GM19239 (cell line): ENCODE measurements around the gene COX10.
"Not testable (repeated sequence)": the region's sequence is repeated elsewhere in the genome, so short reads cannot be mapped to it uniquely, and the experiment has no call there.

Experiments used
- DNase-seq: peaks from one replicate; pipeline ENCODE4 v3.0.0; 2011; ENCODE audit warnings: low spot score; ENCODE audit not compliant: insufficient read length
- FAIRE-seq: peaks from 2 replicates; lab custom pipeline; 2011; peaks lifted over from hg19 to GRCh38; lab: Jason Lieb, UNC

The COX10 gene

DNA sequence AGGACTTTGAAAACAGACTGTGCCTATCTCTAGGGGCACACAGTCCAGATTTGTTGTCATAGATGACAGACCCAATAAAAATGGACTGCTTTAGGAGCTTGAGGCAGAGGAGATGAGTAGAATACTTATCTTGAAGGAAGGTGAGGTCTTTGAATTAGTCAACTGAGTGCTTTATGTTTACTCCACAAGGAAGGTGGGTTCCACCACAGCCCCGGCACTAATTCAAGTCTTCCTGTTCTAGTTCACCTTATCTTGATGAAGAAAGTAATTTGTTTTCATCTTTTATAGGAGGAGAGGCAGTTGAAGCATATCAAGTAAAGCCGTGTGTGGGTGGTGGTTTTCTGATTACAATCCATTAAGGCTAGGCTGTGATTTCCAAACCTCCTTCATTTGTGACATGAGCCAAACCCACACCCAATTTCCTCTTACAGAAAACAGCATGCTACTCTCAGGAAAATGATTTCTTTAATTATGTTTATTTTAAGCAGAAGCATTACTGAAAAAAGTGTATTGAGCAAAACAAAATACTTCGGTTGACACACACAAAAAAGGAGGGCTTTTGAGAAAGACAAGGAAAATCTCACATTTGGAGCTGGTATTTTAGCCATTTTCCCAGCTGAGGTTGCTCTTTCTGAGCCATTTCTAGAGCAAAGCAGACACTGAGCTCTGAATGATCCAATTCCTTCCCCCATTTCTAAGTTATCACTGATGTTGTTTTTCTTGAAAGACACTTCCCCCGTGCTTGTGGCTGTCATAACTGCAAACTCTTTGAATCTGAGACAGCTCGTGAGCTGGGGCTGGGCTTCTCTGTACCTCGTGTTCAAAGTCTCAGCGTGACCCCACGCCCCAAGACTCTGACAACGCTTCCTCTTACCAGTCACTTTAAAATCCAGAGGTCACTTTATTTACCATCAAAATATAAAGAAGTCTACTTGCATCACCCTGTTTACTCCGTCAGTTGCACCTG is 132.0 kb downstream of the COX10 start:
- no peak for FAIRE-seq
- DNase-seq: no peak

DNA sequence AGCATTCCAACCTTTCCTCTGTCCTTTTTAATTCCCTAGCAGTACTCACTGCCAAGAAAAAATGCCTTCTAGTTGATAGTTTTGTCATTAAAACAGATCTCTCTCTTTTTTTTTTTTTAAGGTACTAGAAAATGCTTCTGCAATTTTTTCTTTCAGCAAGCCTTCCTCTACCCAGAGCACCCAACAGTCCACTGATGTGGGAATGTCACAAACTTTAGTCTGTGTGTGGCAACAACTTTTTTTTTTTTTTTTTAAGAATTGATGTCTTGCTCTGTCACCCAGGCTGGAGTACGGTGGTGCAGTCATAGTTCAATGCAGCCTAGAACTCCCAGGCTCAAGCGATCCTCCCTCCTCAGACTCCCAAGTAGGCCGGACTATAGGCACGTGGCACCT is 132.7 kb downstream of the COX10 start:
- FAIRE-seq (no peak), DNase-seq (no peak)

DNA sequence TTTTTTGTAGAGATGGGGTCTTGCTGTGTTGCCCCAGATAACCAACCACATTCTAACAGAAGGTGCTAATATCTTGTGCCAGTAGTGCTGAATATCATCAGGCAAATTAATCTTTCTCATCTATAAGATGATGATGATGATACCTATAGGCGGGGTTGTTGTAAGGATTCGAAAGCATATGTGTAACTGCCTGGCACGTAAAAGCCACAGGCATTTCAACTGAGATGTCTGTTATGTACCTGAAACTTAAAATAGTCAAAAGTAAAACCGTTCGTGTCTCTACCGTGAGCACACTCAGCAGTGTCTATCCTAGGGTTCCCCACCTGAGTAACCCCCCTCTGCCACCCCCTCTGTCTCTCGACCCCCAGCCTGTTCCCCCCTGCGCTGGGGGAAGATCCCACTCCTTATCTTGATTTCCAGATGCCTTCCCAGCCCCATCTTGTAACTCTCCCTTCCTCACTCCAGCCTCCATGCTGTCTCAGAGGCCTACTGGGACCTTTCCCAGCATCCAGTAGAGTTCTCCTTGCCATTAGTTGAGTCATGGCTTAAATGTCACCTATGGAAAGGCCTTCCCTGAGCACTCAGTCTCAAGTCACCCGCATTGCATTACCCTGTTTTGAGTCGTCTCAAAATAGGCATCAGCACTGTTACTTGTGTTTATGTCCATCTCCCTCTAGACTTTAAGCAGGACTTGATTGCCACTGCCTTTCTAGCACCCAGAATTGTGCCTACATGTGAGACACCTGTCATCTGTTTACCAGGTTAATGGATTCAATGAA is 133.3 kb downstream of the COX10 start:
- FAIRE-seq (no peak), DNase-seq (no peak)

DNA sequence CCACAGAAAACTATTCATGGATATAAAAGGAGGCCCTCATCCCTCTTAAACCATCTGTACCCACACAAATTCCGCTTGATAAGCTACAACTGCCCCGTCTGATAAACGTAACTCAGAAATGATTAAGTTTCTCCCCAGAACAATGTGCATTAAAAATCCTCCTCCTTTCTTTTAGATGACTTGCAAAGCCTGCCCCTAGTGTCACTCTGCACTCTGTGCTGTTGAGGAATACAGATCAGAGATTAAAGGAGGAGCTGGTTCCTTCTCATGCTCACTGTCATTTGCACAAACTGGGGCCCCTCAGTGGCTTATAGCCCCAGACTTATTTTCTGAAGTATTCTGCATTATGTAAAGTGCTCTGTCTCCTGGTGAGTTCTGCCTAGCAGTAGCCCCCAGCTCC is 134.1 kb downstream of the COX10 start:
- FAIRE-seq (no peak), DNase-seq (no peak)

DNA sequence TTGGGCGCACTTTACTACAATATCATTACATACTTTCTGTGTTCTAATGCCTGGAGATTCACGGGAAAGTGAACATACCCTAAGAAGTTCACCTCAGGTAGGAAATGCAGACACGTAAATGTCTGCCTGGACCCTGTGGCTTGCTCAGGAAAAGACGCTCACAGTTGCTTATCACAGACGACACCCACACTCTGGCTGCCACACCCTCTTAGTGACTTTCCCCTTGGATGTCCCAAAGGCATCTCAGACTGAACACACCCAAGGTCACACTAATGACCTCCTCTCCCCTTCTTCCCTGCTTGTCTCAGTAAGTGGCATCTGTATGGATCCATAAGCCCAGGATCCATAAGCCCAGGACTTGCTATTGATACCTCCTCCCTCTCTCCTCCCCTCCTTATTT is 134.8 kb downstream of the COX10 start:
- FAIRE-seq (no peak), DNase-seq (no peak)

DNA sequence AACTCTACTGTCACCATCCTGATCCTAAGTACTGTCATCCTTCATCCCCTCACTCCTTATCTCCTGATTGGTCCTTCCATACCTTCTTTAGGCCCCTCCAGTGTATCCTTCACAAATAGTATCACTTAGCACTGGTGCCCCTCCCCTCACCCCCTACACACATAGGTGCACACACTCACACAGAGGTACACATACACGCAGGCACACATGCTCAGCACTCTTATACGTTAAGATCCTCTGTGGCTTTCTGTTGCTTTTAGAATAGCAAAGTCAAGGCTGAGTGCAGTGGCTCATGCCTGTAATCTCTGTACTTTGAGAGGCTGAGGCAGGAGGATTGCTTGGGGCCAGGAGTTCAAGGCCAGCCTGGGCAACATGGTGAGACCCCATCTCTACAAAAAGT is 135.2 kb downstream of the COX10 start:
- no peak for FAIRE-seq
- DNase-seq: no peak

DNA sequence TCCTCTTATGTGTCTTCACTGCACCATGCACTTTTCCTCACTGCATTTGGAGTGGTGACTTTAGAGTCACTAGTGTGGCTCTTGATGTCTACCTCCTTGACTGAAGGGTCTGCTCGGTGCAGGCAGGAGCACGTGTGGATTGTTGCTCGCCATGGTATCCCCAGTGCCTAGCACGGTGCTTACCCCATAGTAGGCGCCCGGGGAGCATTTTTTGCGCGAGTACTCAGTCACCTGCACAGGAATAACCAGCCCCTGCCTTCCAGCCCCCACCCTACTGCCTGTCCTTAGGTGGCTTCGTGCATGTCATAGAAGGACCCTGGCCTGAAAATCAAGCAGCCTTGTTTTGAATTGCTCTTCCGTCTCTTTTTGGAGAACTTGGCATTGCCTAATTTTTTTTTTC is 136.1 kb downstream of the COX10 start:
- DNase-seq (no peak), FAIRE-seq (no peak)

DNA sequence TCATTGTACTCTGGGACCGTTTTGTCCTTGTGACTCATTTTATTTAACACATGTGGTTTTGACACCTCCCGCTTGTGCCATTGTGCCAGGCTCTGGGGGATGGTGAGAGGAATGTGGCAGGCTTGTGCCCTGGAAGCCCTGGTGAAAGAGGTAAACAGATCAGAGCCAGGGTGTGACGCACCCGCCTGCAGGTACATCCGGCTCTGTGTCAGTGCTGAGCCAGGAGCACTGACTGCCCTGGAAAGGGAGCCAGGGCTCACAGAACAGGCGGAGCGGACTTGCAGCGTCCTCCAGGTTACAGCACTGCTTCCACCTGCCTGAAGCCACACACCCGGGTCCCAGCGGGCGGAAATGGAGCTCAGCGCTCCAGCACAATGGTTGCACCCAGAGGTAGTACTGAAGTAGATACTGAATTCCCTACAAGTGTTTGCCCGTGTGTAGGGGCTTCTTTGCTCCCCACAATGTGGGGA is 136.7 kb downstream of the COX10 start:
- no peak for DNase-seq
- FAIRE-seq: no peak

DNA sequence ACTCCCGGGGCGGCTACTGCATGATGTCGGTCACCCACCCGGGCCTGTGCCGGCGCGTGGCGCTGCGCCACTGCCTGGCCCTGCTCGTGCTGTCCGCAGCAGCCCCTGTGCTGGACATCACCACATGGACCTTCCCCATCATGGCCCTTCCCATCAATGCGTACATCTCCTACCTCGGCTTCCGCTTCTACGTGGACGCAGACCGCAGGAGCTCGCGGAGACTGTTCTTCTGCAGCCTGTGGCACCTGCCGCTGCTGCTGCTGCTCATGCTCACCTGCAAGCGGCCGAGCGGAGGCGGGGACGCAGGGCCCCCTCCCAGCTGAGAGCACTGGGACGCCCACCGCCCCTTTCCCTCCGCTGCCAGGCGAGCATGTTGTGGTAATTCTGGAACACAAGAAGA is 137.6 kb downstream of the COX10 start:
- DNase-seq (no peak), FAIRE-seq (no peak)

DNA sequence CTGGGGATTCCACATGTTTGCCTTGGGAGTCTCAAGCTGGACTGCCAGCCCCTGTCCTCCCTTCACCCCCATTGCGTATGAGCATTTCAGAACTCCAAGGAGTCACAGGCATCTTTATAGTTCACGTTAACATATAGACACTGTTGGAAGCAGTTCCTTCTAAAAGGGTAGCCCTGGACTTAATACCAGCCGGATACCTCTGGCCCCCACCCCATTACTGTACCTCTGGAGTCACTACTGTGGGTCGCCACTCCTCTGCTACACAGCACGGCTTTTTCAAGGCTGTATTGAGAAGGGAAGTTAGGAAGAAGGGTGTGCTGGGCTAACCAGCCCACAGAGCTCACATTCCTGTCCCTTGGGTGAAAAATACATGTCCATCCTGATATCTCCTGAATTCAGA is 138.5 kb downstream of the COX10 start:
- FAIRE-seq (no peak), DNase-seq (no peak)

DNA sequence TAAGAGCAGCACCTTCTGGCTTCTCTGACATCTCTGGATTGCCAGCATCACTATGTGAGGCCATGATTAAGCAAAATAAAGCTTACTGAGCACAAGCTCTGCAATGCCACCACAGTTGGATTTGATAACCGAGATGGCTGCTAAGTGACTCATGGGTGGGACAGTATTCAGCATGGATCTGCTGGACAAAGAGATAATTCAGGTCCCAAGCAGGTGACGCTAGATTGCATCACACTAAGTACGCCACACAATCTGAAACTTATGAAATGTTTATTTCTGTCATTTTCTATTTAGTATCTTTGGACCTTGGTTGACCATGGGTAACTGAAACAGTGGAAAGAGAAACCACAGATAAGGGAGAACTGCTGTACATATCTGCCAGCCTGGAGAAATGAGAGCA is 139.9 kb downstream of the COX10 start:
- DNase-seq (no peak), FAIRE-seq (no peak)

DNA sequence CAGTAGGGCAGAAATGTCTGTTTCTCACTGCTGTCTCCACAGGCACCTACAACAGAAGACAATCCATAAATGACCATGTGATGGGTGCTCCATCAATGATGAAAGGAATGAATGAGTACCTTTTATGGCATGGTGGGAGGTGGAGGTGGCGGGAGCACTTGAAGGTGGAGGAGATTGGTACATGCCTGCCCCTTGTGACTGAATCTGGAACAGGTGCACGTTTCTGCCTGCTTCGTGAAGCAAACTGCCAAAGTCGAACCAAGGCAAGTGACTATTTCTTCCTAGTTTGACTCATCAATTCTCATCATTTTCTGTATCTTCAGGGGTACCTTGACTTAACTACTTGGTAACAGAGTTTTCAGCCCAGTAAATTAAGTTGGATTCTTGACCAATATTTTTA is 141.9 kb downstream of the COX10 start:
- DNase-seq (no peak), FAIRE-seq (no peak)

DNA sequence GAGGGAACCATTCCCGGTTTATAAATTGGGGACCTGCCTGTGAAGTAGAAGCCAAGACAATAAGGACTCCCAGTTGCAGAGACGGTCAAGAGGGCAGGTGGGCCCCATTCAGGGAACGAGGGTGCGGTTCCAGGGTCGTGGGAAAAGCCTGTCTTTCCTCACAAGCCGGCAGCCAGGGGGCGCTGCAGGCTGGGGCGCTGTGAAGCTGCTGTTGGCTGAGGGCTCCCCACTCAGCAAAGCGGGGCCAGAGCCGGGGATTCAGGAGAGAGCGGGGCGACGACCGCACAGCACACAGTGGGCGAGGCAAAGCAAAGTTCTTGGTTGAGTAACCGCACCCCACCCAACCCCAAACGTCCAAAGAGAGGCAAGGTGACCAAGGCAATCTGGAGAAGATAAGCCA is 142.5 kb downstream of the COX10 start:
- peak; percentile 23 for DNase-seq
- no peak for FAIRE-seq

DNA sequence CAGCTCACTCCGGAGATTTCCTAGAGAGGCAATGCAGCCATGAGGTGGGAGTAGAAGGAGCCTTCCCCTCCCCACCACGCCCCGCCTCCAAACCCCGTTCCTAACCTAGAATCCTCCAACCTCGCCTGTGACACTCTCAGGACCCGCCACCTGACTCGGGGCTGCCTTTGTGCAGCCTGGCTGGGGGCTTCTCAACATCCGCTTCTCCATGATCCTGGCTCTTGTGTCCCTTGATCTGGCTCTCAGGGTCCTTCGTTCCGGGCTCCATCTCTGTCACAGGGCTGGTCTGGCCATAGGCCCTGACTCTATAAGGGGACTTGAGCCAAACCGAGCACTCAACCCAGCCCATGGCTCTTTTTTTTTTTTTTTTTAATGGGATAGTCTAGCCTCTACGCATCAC is 143.1 kb downstream of the COX10 start:
- FAIRE-seq (no peak), DNase-seq (no peak)

DNA sequence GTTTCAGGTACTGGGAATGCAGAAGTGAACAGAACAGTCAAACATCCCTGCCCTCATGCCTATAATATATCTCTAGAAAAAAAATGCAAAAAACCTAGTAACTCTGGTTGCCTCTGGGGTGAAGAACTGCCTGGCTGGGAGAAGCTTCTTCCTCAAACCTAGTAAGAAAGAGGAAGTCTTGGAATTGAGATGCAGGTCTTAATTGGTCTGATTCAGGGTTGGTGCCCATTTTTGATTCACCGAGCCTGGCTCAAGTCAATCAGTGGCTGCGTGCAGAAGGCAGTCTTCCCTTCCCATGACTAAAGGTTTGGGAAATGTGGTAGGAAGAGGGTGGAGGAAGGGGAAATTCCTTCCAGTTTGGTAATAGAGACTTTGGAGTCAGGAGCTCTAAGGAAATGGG is 145.0 kb downstream of the COX10 start:
- DNase-seq (no peak), FAIRE-seq (no peak)

DNA sequence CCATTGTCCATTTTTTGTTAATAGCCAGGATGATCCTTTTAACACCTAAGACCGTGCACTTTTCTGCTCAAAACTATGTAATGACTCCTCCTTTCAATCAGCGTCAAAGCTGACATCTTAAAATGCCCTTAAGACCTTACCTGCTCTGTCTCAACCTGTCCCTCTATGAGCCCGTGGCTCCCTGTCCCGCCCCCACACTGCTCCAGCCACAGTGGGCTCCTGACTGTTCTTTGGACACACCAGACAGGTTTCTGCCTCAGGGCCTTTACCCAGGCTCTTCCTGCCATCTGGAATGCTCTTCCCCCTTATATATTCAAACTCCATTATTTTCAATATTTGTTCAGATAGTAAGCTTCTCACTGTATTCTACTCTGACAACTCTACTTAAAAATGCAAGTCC is 153.3 kb downstream of the COX10 start:
- no peak for FAIRE-seq
- no peak for DNase-seq

DNA sequence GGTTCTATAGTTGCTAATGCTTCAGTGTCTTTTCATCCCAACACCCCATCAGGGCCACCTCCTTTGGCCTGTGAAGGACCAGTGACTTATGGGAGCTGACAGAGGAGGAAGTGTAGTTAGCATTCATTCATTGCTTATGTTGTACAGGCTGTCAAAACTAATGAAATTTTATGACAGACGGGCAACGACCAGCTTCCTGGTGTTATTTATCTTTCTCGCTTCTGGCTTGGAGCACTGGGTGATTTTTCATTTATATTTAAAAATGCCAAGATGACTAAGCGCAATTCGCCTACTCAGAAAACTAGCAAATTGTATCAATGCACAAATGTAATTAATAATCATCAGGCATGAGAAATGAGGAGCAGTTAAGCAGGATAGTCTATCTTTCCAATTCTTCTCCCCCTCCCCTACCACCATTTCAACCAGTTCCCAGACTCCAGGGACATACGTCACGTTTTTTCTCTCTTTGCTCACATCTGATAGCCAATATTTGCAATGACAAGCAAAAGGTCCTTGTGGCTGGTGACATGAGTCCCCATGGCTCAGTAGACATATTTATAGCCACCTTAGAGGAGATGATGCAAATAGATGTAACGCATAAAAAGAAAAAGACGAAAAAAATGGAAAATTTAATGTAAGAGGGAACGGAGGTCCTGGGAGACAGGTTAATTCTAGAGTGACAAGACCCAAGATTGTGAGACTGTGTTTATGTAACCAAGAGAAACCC is 156.1 kb downstream of the COX10 start:
- FAIRE-seq: no peak
- DNase-seq: no peak

DNA sequence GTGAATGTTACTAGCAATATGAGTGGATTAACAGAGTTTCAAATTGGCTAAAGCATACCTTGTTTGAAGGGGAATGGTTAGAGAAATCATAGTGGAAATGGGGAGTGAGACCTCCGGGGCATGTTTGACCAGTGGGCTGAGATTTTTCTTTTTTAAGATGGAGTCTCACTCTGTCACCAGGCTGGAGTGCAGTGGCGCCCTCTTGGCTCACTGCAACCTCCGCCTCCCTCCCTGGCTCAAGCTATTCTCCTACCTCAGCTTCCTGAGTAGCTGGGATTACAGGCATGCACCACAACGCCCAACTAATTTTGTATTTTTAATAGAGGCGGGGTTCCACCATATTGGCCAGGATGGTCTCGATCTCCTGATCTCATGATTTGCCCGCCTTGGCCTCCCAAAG is 157.7 kb downstream of the COX10 start:
- FAIRE-seq: no peak
- DNase-seq: no peak

DNA sequence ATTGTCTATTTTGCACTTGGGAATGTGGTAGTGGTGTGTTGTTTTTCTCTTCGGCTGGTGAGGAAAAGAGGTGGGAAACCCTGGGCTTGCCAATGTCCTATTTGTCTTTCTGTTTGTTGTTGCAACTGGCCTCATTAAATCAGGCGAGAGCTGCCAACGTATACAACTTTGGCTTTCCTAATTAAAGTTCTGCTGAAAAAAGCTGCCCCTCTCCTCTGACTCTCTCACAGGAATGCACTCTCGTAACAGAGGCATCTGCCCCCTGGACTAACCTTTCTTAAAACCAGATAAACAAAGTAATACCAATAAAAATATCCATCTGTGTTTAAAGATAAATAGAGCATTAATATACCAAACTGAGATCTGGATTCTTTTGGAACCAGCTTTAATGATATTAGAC is 159.6 kb downstream of the COX10 start:
- FAIRE-seq (no peak), DNase-seq (no peak)

DNA sequence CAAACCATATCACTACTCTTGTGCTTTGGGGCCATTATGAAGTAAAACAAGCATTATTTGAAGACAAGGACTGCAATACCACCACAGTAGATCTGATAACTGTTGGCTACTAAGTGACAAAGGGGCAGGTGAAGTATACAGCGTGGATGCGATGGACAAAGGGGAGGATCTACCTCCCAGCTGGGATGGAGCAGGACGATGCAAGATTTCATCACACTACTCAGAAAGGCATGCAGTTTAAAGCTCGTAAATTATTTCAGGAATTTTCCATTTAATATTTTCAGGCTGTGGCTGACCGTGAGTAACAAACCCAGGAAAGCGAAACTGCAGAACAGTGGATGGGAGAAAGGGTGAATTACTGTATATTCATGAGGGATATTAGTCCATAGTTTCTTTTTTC is 161.9 kb downstream of the COX10 start:
- not testable (repeated sequence) for DNase-seq, FAIRE-seq

DNA sequence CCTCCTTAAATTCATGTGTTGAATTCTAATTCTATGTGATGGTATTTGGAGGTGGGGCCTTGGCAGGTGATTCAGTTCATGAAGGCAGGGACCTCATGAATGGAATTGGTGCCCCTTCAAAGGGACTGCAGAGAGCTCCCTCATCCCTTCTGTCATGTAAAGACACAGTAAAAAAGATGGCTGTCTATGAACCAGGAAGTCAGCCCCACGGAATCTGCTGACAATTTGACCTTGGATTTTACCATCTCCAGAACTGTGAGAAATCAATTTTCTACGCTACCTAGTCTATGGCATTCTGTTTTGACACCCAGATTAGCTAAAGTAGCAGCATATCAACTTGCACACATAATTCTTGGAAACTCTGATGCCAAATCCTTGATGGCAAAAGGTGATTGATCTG is 165.7 kb downstream of the COX10 start:
- FAIRE-seq, DNase-seq: not testable (repeated sequence)
